SK-N-MC (cell line): ENCODE measurements around the gene CAPN13.
"Not testable (repeated sequence)": the region's sequence is repeated elsewhere in the genome, so short reads cannot be mapped to it uniquely, and the experiment has no call there.

Experiments
- DNase-seq: peaks from one replicate; pipeline ENCODE4 v3.0.0-alpha.2; 2011; ENCODE audit warnings: low read depth, low spot score
- H3K27ac ChIP-seq: fragments of 200-600 bp; sonication (generic); 2 replicates; pipeline ENCODE4 v1.5.1; 2016; ENCODE audit warnings: mixed run types
- H3K36me3 ChIP-seq: fragments of 200-600 bp; sonication (generic); 2 replicates; pipeline ENCODE4 v1.6.1; 2017; ENCODE audit warnings: antibody characterized with exemption, low read length, mixed read lengths; ENCODE audit not compliant: insufficient read depth
- H3K4me3 ChIP-seq: fragments of 200-600 bp; sonication (generic); 2 replicates; pipeline ENCODE4 v1.5.1; 2016
- H3K9ac ChIP-seq: fragments of 200-600 bp; sonication (generic); 2 replicates; pipeline ENCODE4 v1.8.0; 2017; ENCODE audit warnings: mixed run types, mixed read lengths; ENCODE audit not compliant: insufficient read length
- H3K9me3 ChIP-seq: fragments of 200-600 bp; sonication (generic); 2 replicates; pipeline ENCODE4 v1.6.1; 2017; ENCODE audit warnings: low read depth, mild to moderate bottlenecking, antibody characterized with exemption, low read length, moderate library complexity, mixed read lengths
- EZH2 ChIP-seq: fragments of 200-600 bp; sonication (generic); IDR thresholded peaks from one replicate; pipeline ENCODE4 v1.6.1; 2017; ENCODE audit warnings: antibody characterized with exemption
- FOXP2 ChIP-seq: optimal IDR thresholded peaks from 2 replicates; pipeline ENCODE3; 2011; ENCODE audit warnings: mild to moderate bottlenecking, moderate library complexity; ENCODE audit not compliant: insufficient read depth; ENCODE audit errors: extremely low read length, control extremely low read depth
- POLR2AphosphoS5 ChIP-seq: IDR thresholded peaks from 2 replicates; pipeline ENCODE4 v1.6.1; 2012; ENCODE audit warnings: mild to moderate bottlenecking, low read depth, low read length, borderline replicate concordance

CAPN13 gene

GRCh38 chr2:30701782-30702181 lies 105.5 kb downstream of the CAPN13 start:
- H3K27ac ChIP-seq = no peak overlapping the region
- peaks cover 24% of the 10 kb centered on the region for H3K9me3 ChIP-seq
- no peak for TF ChIP-seq EZH2
- TF ChIP-seq FOXP2 = no peak
- no peak for TF ChIP-seq POLR2AphosphoS5
- no peak overlapping the region for H3K9ac ChIP-seq
- H3K36me3 ChIP-seq = no peaks in the 10 kb centered on the region
- no peak for DNase-seq
- no peak overlapping the region for H3K4me3 ChIP-seq

GRCh38 chr2:30697242-30698103 lies 109.8 kb downstream of the CAPN13 start:
- not testable (repeated sequence) for H3K36me3 ChIP-seq, H3K9ac ChIP-seq, DNase-seq, H3K27ac ChIP-seq, H3K4me3 ChIP-seq
- peaks cover 16% of the 10 kb centered on the region for H3K9me3 ChIP-seq

- no peak for DNase-seq
- Histone ChIP-seq H3K4me3 (no peak overlapping the region), H3K27ac (no peak overlapping the region), H3K36me3 (no peaks in the 10 kb centered on the region), H3K9me3 (peaks cover 2% of the 10 kb centered on the region; the same call in 1 of the 2 replicates), H3K9ac (no peak overlapping the region)
- no peak for TF ChIP-seq EZH2
- no peak for TF ChIP-seq POLR2AphosphoS5
These were observed 111.5 kb downstream of the CAPN13 start for GRCh38 chr2:30695749-30696148.

GRCh38 chr2:30694286-30695055 lies 112.8 kb downstream of the CAPN13 start:
- no peaks in the 10 kb centered on the region for H3K36me3 ChIP-seq
- no peaks in the 10 kb centered on the region for H3K9me3 ChIP-seq
- TF ChIP-seq FOXP2 (no peak), EZH2 (no peak), POLR2AphosphoS5 (no peak)
- no peak for DNase-seq
- H3K4me3 ChIP-seq = no peak overlapping the region
- no peak overlapping the region for H3K27ac ChIP-seq
- H3K9ac ChIP-seq = no peak overlapping the region

GRCh38 chr2:30693821-30694281 lies 113.4 kb downstream of the CAPN13 start:
- TF ChIP-seq POLR2AphosphoS5 (no peak), FOXP2 (no peak), EZH2 (no peak)
- Histone ChIP-seq H3K36me3 (no peaks in the 10 kb centered on the region), H3K9ac (no peak overlapping the region), H3K4me3 (no peak overlapping the region), H3K9me3 (no peaks in the 10 kb centered on the region), H3K27ac (no peak overlapping the region)
- DNase-seq = no peak

GRCh38 chr2:30692829-30693275 lies 114.4 kb downstream of the CAPN13 start:
- no peak for TF ChIP-seq EZH2
- TF ChIP-seq FOXP2 = no peak
- no peak for DNase-seq
- H3K4me3 ChIP-seq = no peak overlapping the region

GRCh38 chr2:30691948-30692828 lies 115.1 kb downstream of the CAPN13 start:
- no peak for TF ChIP-seq FOXP2
- no peak for TF ChIP-seq POLR2AphosphoS5
- TF ChIP-seq EZH2 = no peak
- Histone ChIP-seq H3K4me3 (no peak overlapping the region), H3K9me3 (no peaks in the 10 kb centered on the region), H3K36me3 (no peaks in the 10 kb centered on the region), H3K27ac (no peak overlapping the region), H3K9ac (no peak overlapping the region)
- no peak for DNase-seq

More at GRCh38 chr2:30692829-30693275, 114.4 kb downstream of the CAPN13 start:
- Histone ChIP-seq H3K9ac (no peak overlapping the region), H3K9me3 (no peaks in the 10 kb centered on the region), H3K27ac (no peak overlapping the region), H3K36me3 (no peaks in the 10 kb centered on the region)

GRCh38 chr2:30691091-30691947 lies 115.9 kb downstream of the CAPN13 start:
- Histone ChIP-seq H3K9ac (no peak overlapping the region), H3K9me3 (no peaks in the 10 kb centered on the region), H3K36me3 (no peaks in the 10 kb centered on the region), H3K27ac (no peak overlapping the region), H3K4me3 (no peak overlapping the region)
- no peak for DNase-seq
- no peak for TF ChIP-seq POLR2AphosphoS5
- TF ChIP-seq EZH2 = no peak
- TF ChIP-seq FOXP2 = no peak
